Neural cell (in vitro differentiated cells): ENCODE results near the gene DENND6A. TPM values are rescaled to one million over a fixed set of nuclear protein-coding genes. Genes with fewer than 3 reads are reported as not detected.

Experiments used
- H2AFZ ChIP-seq: fragments of 200-600, 300-800 bp; sonication (generic), shearing (Covaris generic); 2 replicates; pipeline ENCODE4 v1.6.0; 2014; ENCODE audit warnings: low read depth, mild to moderate bottlenecking, antibody characterized with exemption, low read length, moderate library complexity
- H3F3A ChIP-seq: fragments of 200-600 bp; shearing (Covaris generic); 2 replicates; pipeline ENCODE4 v1.6.1; 2016; ENCODE audit warnings: mild to moderate bottlenecking, moderate library complexity, mixed read lengths, antibody characterized with exemption, low read length; ENCODE audit not compliant: insufficient read depth, poor library complexity, severe bottlenecking
- H3K27ac ChIP-seq: fragments of 200-600, 300-800 bp; sonication (generic), shearing (Covaris generic); 2 replicates; pipeline ENCODE4 v1.5.1; 2014; ENCODE audit warnings: mild to moderate bottlenecking, low read length, moderate library complexity
- H3K27me3 ChIP-seq: fragments of 300-800, 200-600 bp; sonication (generic), shearing (Covaris generic); 2 replicates; pipeline ENCODE4 v1.6.0; 2014; ENCODE audit warnings: mild to moderate bottlenecking, low read depth, low read length, moderate library complexity; ENCODE audit not compliant: insufficient read depth
- H3K36me3 ChIP-seq: fragments of 300-800, 200-600 bp; sonication (generic), shearing (Covaris generic); 2 replicates; pipeline ENCODE4 v1.5.1; 2014; ENCODE audit warnings: mild to moderate bottlenecking, antibody characterized with exemption, low read length, moderate library complexity; ENCODE audit not compliant: insufficient read depth
- H3K4me2 ChIP-seq: fragments of 300-800, 200-600 bp; sonication (generic), shearing (Covaris generic); 2 replicates; pipeline ENCODE4 v1.6.0; 2014; ENCODE audit warnings: mild to moderate bottlenecking, low read length
- H3K4me3 ChIP-seq: fragments of 300-800, 200-600 bp; sonication (generic), shearing (Covaris generic); 2 replicates; pipeline ENCODE4 v1.5.1; 2014; ENCODE audit warnings: mild to moderate bottlenecking, low read length, moderate library complexity
- H3K79me2 ChIP-seq: fragments of 200-600 bp; shearing (Covaris generic); replicated peaks from 2 replicates; pipeline ENCODE4 v1.6.0; 2014; ENCODE audit warnings: mild to moderate bottlenecking, low read length, moderate library complexity; ENCODE audit not compliant: insufficient read depth
- H3K9ac ChIP-seq: fragments of 300-800, 200-600 bp; sonication (generic), shearing (Covaris generic); 2 replicates; pipeline ENCODE4 v1.6.1; 2016; ENCODE audit warnings: mild to moderate bottlenecking, low read length, mixed read lengths
- H3K9me2 ChIP-seq: fragments of 200-600 bp; shearing (Covaris generic); 2 replicates; pipeline ENCODE4 v1.6.1; 2016; ENCODE audit warnings: mild to moderate bottlenecking, low read length, mixed read lengths; ENCODE audit not compliant: insufficient read depth
- H3K9me3 ChIP-seq: fragments of 200-600, 300-800 bp; sonication (generic), shearing (Covaris generic); 2 replicates; pipeline ENCODE4 v1.6.1; 2016; ENCODE audit warnings: mild to moderate bottlenecking, mixed run types, low read length, moderate library complexity, mixed read lengths
- H4K20me1 ChIP-seq: fragments of 200-600 bp; shearing (Covaris generic); 2 replicates; pipeline ENCODE4 v1.6.1; 2016; ENCODE audit warnings: mild to moderate bottlenecking, mixed run types; ENCODE audit not compliant: insufficient read depth
- EP300 ChIP-seq: fragments of 450-650 bp; conservative IDR thresholded peaks from 2 replicates; pipeline ENCODE4 v1.6.1; 2014; ENCODE audit warnings: antibody characterized with exemption, mild to moderate bottlenecking, moderate library complexity; ENCODE audit not compliant: poor library complexity, severe bottlenecking
- EZH2 ChIP-seq: fragments of 200-600, 300-800 bp; shearing (Covaris generic), sonication (generic); IDR thresholded peaks from 2 replicates; pipeline ENCODE4 v1.6.1; 2014; ENCODE audit warnings: antibody characterized with exemption, low read length, borderline replicate concordance, mild to moderate bottlenecking; ENCODE audit not compliant: insufficient read depth, poor library complexity, severe bottlenecking
- MXI1 ChIP-seq: fragments of 450-650 bp; conservative IDR thresholded peaks from 2 replicates; pipeline ENCODE4 v1.6.1; 2014; ENCODE audit warnings: antibody characterized with exemption, mild to moderate bottlenecking; ENCODE audit not compliant: poor library complexity, severe bottlenecking
- POLR2AphosphoS5 ChIP-seq: IDR thresholded peaks from 2 replicates; pipeline ENCODE4 v1.6.1; 2012
- RAD21 ChIP-seq: fragments of 450-650 bp; conservative IDR thresholded peaks from 2 replicates; pipeline ENCODE4 v1.6.1; 2014; ENCODE audit warnings: antibody characterized with exemption, mild to moderate bottlenecking, moderate library complexity
- REST ChIP-seq: IDR thresholded peaks from 2 replicates; pipeline ENCODE4 v1.6.1; 2012; ENCODE audit warnings: borderline replicate concordance
- SMC3 ChIP-seq: fragments of 450-650 bp; conservative IDR thresholded peaks from 2 replicates; pipeline ENCODE4 v1.6.1; 2014; ENCODE audit warnings: antibody characterized with exemption, mild to moderate bottlenecking, moderate library complexity; ENCODE audit not compliant: poor library complexity
- TAF1 ChIP-seq: IDR thresholded peaks from 2 replicates; pipeline ENCODE4 v1.6.1; 2012; ENCODE audit warnings: low read depth
- polyA plus RNA-seq: library from polyadenylated mRNA; depleted of rRNA; stranded (reverse); fragments of >200 nt; gene quantifications from 2 replicates; pipeline ENCODE4 v1.2.3, GENCODE V29; 2014
- TF ChIP-seq, protein P1 (sequence below): fragments of 450-650 bp; IDR thresholded peaks from 2 replicates; pipeline ENCODE4 v1.5.1; 2014; ENCODE audit warnings: antibody characterized with exemption, mild to moderate bottlenecking, moderate library complexity; ENCODE audit not compliant: poor library complexity, severe bottlenecking

Gene DENND6A
- polyA plus RNA-seq, 1 donor from 2014 or later, result 24.0 TPM

- no peak overlapping the region for H2AFZ ChIP-seq
- H3K36me3 ChIP-seq, result peaks cover 4% of the 10 kb centered on the region
Observed at GRCh38 chr3:57646723-57647122, 46.2 kb downstream of the DENND6A start.

GRCh38 chr3:57644740-57645139, 48.1 kb downstream of the DENND6A start:
- H3F3A ChIP-seq, result no peaks in the 10 kb centered on the region
- H3K9me3 ChIP-seq, result no peaks in the 10 kb centered on the region
- no peak overlapping the region for H3K4me2 ChIP-seq
- no peak overlapping the region for H2AFZ ChIP-seq
- H3K79me2 ChIP-seq, result no peaks in the 10 kb centered on the region
- H4K20me1 ChIP-seq, result no peaks in the 10 kb centered on the region
- no peaks in the 10 kb centered on the region for H3K27me3 ChIP-seq
- no peak overlapping the region for H3K9ac ChIP-seq
- no peaks in the 10 kb centered on the region for H3K36me3 ChIP-seq
- no peak overlapping the region for H3K4me3 ChIP-seq
- no peaks in the 10 kb centered on the region for H3K9me2 ChIP-seq
- no peak overlapping the region for H3K27ac ChIP-seq
- TF ChIP-seq REST (no peak), RAD21 (no peak), POLR2AphosphoS5 (no peak), EP300 (no peak), SMC3 (no peak), MXI1 (no peak), TAF1 (no peak)
- TF ChIP-seq, protein P1, sequence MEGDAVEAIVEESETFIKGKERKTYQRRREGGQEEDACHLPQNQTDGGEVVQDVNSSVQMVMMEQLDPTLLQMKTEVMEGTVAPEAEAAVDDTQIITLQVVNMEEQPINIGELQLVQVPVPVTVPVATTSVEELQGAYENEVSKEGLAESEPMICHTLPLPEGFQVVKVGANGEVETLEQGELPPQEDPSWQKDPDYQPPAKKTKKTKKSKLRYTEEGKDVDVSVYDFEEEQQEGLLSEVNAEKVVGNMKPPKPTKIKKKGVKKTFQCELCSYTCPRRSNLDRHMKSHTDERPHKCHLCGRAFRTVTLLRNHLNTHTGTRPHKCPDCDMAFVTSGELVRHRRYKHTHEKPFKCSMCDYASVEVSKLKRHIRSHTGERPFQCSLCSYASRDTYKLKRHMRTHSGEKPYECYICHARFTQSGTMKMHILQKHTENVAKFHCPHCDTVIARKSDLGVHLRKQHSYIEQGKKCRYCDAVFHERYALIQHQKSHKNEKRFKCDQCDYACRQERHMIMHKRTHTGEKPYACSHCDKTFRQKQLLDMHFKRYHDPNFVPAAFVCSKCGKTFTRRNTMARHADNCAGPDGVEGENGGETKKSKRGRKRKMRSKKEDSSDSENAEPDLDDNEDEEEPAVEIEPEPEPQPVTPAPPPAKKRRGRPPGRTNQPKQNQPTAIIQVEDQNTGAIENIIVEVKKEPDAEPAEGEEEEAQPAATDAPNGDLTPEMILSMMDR, result no peak

More at GRCh38 chr3:57646723-57647122, 46.2 kb downstream of the DENND6A start:
- Histone ChIP-seq H4K20me1 (no peaks in the 10 kb centered on the region), H3K4me3 (no peak overlapping the region), H3K9ac (no peak overlapping the region), H3K4me2 (no peak overlapping the region), H3K27ac (no peak overlapping the region), H3K9me2 (no peaks in the 10 kb centered on the region), H3K79me2 (no peaks in the 10 kb centered on the region), H3K27me3 (no peaks in the 10 kb centered on the region), H3K9me3 (no peaks in the 10 kb centered on the region), H3F3A (no peaks in the 10 kb centered on the region)
- TF ChIP-seq EP300, result no peak
- no peak for TF ChIP-seq EZH2
- TF ChIP-seq POLR2AphosphoS5, result no peak
- no peak for TF ChIP-seq MXI1
- TF ChIP-seq REST, result no peak
- TF ChIP-seq, protein P1, result no peak
- TF ChIP-seq TAF1, result no peak
- no peak for TF ChIP-seq RAD21
- no peak for TF ChIP-seq SMC3
